AG08395 (cell line): ENCODE data around the gene DNAH3.
"Not testable (repeated sequence)": the region's sequence is repeated elsewhere in the genome, so short reads cannot be mapped to it uniquely, and the experiment has no call there.

Experiments used
- DNase-seq: peaks from one replicate; pipeline ENCODE4 v3.0.0; 2012; ENCODE audit warnings: mixed read lengths, low spot score

DNAH3 gene

GRCh38 chr16:21120976-21121520 is 29.6 kb downstream of the DNAH3 start:
- no peak for DNase-seq

DNA sequence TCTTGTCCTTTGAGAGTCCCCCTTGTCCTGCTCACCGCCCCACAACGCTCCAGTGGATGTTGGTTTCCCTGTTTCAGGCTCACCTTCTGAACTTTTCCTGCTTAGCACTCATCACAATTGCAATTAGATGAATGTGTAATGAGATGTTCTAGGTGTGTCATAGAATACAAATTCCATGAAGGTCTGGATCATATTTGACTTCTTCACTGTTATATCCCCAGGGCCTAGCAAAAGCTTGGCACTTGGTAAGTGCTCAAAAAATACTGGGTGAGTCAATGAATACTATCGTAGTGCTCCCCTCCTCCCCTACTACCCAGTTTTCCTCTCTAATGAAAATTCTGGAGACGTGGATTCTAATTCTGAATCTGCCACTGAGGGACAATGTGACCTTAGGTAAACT is 33.1 kb downstream of the DNAH3 start:
- DNase-seq: no peak

- no peak for DNase-seq
Observed at GRCh38 chr16:21116148-21116693, 34.4 kb downstream of the DNAH3 start.

- DNase-seq: not testable (repeated sequence)
Observed at GRCh38 chr16:21115551-21115950, 35.1 kb downstream of the DNAH3 start.

GRCh38 chr16:21103941-21104860 is 46.4 kb downstream of the DNAH3 start:
- peak; percentile 66 for DNase-seq

- DNase-seq: peak; percentile 25
Observed at GRCh38 chr16:21101631-21102420, 48.8 kb downstream of the DNAH3 start.

DNA sequence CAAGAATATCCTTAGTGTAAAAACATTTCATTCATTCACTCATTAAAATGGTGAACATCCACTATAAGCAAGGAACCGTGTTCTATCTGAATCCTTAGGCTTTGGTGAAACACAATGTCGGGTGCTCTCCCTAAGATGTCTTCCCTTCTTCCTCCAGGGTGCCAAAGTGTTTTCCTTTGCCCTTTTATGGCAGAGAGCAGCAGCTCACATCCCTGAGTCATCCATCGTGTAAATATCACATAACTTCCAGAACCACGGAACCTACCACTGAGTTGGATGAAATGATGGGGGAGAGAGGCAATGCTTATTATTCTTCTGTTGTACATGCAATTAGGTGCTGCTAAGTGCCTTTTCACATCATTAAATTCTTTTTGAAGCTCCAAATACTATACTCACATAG is 50.2 kb downstream of the DNAH3 start:
- DNase-seq: peak; percentile 58

DNA sequence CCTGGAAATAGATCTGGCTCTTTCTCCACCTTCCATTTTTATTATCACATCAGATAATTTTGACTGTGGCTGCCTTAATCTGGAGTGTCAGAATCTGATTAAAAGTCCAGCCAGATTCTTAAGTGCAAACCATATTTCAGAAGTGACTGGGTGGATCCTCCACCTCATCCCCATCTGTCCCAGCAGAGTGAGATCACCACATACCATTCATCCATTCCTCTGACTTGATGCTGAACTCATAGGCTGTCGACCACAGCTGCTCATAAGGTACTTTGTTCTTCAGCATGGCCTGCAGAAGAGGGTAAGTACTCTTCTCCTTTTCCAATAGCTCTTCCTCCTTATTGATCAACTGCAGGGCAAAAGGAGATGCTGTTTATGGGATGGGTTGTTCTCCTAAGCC is 53.5 kb downstream of the DNAH3 start:
- peak; percentile 80 for DNase-seq

GRCh38 chr16:21094719-21095118 is 55.9 kb downstream of the DNAH3 start:
- not testable (repeated sequence) for DNase-seq

- no peak for DNase-seq
Observed at GRCh38 chr16:21092951-21093350, 57.7 kb downstream of the DNAH3 start.

DNA sequence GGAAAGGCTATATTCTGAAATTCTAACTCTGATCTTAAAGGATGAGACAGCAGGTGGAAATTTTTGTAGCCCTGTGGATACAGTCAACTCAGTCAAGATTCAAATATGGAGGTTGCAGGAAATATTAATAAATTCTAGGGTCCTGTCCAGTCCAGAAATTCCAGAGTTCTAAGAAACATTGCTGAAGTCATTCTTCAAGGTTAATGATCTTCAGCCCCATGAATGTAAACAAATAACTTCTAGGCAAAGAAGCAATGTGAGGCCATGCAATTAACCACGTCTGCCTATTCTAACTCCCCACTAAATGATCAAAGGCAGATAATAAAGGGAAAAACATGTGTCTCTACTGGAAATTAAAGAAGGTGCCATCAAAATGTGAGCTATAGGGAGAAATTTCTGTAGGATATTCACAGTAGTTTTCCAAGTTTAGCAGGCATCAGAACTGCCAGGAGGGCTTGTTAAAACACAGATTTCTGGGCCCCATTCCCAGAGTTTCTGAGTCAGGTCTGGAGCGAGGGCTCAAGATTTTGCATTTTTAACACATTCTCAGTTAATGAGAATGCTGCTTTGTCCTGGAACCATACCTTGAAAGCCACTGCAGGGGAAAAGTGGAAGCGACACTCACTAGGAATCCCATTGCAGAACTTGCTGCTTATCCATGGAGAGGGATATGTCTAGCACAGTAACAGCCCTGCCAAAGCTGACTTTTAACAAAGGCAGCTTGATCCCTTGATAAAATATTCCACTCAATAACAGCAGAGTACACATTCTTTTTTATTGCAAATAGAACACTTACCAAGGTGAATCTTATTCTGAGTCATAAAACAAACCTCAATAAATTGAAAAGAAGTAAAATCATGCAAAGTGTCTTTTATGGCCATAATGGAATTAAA is 61.8 kb downstream of the DNAH3 start:
- DNase-seq: peak; percentile 46

GRCh38 chr16:21088143-21088542 is 62.5 kb downstream of the DNAH3 start:
- DNase-seq: no peak

GRCh38 chr16:21084631-21085225 is 65.9 kb downstream of the DNAH3 start:
- DNase-seq: no peak

DNA sequence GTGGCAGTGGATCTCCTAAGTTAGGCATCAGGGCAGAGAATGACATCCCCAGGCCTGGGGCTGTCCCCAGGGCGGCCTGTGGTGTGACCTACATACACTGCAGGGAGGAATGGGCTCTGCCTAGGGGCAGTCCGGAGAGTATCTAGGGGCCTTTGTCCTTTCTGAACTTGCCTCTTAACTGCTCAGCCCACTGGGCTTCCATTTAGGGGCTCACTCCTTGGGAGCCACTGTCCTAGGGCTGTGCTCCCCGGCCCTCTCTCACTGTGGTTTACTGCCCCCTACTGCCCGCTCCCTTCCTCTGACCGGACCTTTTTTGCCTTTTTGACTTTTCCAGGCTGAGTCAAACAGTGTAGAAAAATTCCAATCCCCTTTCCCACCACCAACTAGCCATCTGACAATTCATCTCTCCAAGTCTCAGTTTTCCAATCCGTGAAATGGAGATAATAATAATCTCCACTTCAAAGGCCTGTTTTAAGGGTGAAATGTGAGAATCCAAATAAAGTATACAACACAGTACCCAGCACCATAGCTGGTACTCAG is 66.8 kb downstream of the DNAH3 start:
- DNase-seq: peak; percentile 56

DNA sequence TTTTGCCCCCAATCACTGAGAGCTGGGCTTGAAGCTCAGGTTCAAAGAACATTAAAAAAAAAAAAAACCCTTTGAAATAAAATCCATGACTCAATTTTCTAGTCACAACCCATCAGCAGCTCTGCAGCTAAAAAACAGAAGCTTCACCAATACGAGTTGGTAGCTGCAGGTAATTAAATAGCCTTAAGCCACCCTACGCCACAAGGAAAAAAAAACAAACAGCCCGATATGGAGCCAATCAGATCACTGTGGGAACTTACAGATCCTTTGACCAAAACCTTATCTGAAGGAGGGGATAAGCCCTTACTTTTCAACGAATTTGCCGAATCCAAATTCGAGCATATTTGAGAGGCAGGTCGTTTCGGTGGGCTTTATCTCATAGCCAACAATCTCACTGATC is 69.3 kb downstream of the DNAH3 start:
- DNase-seq: no peak

DNA sequence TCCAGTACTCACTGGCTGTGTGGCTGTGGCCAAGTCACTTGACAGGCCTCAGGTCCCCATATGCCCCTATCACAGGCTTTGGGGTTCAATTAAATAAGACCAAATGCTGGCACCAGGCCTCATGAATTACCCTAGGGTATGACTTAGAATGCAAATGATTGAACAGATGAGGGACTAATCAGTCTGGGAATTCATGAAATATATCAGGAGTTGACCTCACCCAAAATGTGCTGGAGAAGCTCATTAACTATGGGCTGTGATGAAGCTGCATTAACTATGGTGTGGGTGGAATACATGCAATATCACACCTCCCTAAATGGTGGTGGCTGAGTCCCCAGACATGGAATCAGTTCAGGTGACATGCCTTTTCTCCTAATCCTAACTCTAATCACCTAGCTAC is 72.1 kb downstream of the DNAH3 start:
- DNase-seq: no peak

GRCh38 chr16:21076186-21076883 is 74.3 kb downstream of the DNAH3 start:
- no peak for DNase-seq

- DNase-seq: no peak
Observed at GRCh38 chr16:21075252-21075651, 75.4 kb downstream of the DNAH3 start.

- no peak for DNase-seq
Observed at GRCh38 chr16:21072976-21073375, 77.7 kb downstream of the DNAH3 start.

GRCh38 chr16:21071741-21072140 is 78.9 kb downstream of the DNAH3 start:
- DNase-seq: no peak
